HepG2 (cell line): ENCODE measurements around the gene PRDX6. TPM values are rescaled to one million over a fixed set of nuclear protein-coding genes. Genes with fewer than 3 reads are reported as not detected.

ENCODE experiments used
- ARHGAP35 ChIP-seq: sonication (generic); formaldehyde crosslinking; IDR thresholded peaks from 2 replicates; pipeline ENCODE4 v1.9.0; 2022; ENCODE audit warnings: mild to moderate bottlenecking, inconsistent platforms, moderate library complexity, missing genetic modification reagents, borderline replicate concordance
- ATAD3A ChIP-seq: sonication (generic); formaldehyde crosslinking; IDR thresholded peaks from 2 replicates; pipeline ENCODE4 v1.4.0; 2020; ENCODE audit warnings: missing genetic modification reagents
- GFI1 ChIP-seq: sonication (generic); formaldehyde crosslinking; IDR thresholded peaks from 2 replicates; pipeline ENCODE4 v1.5.0; 2020; ENCODE audit warnings: missing genetic modification reagents, mild to moderate bottlenecking, borderline replicate concordance
- GPN1 ChIP-seq: sonication (generic); formaldehyde crosslinking; IDR thresholded peaks from 2 replicates; pipeline ENCODE4 v1.5.1; 2020; ENCODE audit warnings: missing genetic modification reagents, borderline replicate concordance
- HOXA3 ChIP-seq: sonication (generic); formaldehyde crosslinking; IDR thresholded peaks from 2 replicates; pipeline ENCODE4 v1.5.0; 2020; ENCODE audit warnings: missing genetic modification reagents
- KDM3A ChIP-seq: IDR thresholded peaks from 2 replicates; pipeline ENCODE4 v1.6.1; 2018; ENCODE audit warnings: low read depth, missing compliant biosample characterization
- NFIB ChIP-seq: sonication (generic); formaldehyde crosslinking; IDR thresholded peaks from 2 replicates; pipeline ENCODE4 v1.9.0; 2021; ENCODE audit warnings: missing genetic modification reagents, mild to moderate bottlenecking, borderline replicate concordance
- RNF2 ChIP-seq: fragments of 450-650 bp; conservative IDR thresholded peaks from 2 replicates; pipeline ENCODE4 v1.6.1; 2016; ENCODE audit warnings: low read depth
- SNRNP70 ChIP-seq: fragments of 200-400 bp; formaldehyde crosslinking; IDR thresholded peaks from 2 replicates; pipeline ENCODE4 v1.6.1; 2017; ENCODE audit warnings: mild to moderate bottlenecking, low read depth, low read length, moderate library complexity
- ZNF329 ChIP-seq: sonication (generic); formaldehyde crosslinking; IDR thresholded peaks from 2 replicates; pipeline ENCODE4 v1.9.0; 2021; ENCODE audit warnings: low read depth, mild to moderate bottlenecking, missing genetic modification reagents
- ZNF362 ChIP-seq: sonication (generic); formaldehyde crosslinking; IDR thresholded peaks from 2 replicates; pipeline ENCODE4 v1.4.0; 2020; ENCODE audit warnings: missing genetic modification reagents, mild to moderate bottlenecking, borderline replicate concordance
- ZNF547 ChIP-seq: sonication (generic); formaldehyde crosslinking; IDR thresholded peaks from 2 replicates; pipeline ENCODE4 v1.5.1; 2020; ENCODE audit warnings: mild to moderate bottlenecking, missing genetic modification reagents
- ZNF672 ChIP-seq: sonication (generic); formaldehyde crosslinking; IDR thresholded peaks from 2 replicates; pipeline ENCODE4 v1.8.1; 2022; ENCODE audit warnings: missing genetic modification reagents
- ZNF761 ChIP-seq: sonication (generic); formaldehyde crosslinking; conservative IDR thresholded peaks from 2 replicates; pipeline ENCODE4 v1.4.0; 2020; ENCODE audit warnings: mild to moderate bottlenecking, missing genetic modification reagents
- ZNF788 ChIP-seq: sonication (generic); formaldehyde crosslinking; IDR thresholded peaks from 2 replicates; pipeline ENCODE4 v1.5.0; 2020; ENCODE audit warnings: mild to moderate bottlenecking, missing genetic modification reagents, borderline replicate concordance
- polyA plus RNA-seq, 8 experiments: library from polyadenylated mRNA; depleted of rRNA in 3 of 8; stranded (reverse) in 7 of 8; unstranded in 1 of 8; fragments of >200 nt; fragmentation: Illumina TruSeq in 4 of 8; extraction: Trizol in 4 of 8; gene quantifications; 2 replicates each; pipeline versions ENCODE4 v1.2.1 to v1.2.3, GENCODE V29; 2011 to 2016; ENCODE audit warnings: low read depth in 4 of 8, missing spikeins in 1 of 8, mixed read lengths in 1 of 8; ENCODE audit not compliant: insufficient read depth in 1 of 8
- total RNA-seq, 5 experiments: library from RNA; depleted of rRNA; stranded (reverse); fragments of >200 nt; fragmentation: Illumina TruSeq; extraction: Trizol; gene quantifications; 2 replicates each; pipeline ENCODE4 v1.2.3, GENCODE V29; 2016; ENCODE audit warnings: low read depth in 1 of 5
- TF ChIP-seq, protein P1 (sequence below): sonication (generic); formaldehyde crosslinking; IDR thresholded peaks from 2 replicates; pipeline ENCODE4 v1.5.1; 2020; ENCODE audit warnings: mild to moderate bottlenecking, missing genetic modification reagents, borderline replicate concordance

The PRDX6 gene
- total and polyA plus RNA-seq, 2 of the 13 experiments (the other 11 are each of a cell fraction or from before 2014, with no cell fraction given), result 224 to 309 TPM

DNA sequence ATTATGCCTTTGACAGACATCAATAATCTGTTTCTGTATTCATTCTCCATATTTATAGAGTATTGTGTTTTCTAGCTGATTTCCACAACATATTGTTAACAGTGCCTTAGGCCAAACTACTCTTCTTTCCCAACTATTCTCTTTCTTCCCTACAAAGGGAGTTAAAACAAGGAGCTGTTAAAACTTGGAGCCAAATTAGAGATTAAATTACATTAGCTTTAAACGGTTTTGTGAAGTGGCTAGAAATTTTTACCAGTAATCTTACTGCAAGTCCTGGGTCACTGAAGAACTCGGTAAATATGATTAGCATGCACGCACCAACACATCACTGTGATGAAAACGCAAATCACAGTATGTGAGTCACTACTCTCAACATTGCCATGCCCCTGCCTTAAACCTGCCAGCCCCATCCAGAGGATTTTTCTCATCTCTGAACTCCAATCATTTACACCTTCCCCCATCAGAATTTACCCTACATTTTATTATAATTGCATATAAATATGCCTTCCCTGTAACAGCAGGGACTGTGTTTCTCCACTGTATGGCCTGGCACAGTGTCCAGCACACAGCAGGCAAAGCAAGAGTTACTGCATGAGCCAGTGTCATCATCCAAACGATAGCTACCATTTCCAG, 1.5 kb upstream of the PRDX6 start (continued):
- TF ChIP-seq, protein P1, sequence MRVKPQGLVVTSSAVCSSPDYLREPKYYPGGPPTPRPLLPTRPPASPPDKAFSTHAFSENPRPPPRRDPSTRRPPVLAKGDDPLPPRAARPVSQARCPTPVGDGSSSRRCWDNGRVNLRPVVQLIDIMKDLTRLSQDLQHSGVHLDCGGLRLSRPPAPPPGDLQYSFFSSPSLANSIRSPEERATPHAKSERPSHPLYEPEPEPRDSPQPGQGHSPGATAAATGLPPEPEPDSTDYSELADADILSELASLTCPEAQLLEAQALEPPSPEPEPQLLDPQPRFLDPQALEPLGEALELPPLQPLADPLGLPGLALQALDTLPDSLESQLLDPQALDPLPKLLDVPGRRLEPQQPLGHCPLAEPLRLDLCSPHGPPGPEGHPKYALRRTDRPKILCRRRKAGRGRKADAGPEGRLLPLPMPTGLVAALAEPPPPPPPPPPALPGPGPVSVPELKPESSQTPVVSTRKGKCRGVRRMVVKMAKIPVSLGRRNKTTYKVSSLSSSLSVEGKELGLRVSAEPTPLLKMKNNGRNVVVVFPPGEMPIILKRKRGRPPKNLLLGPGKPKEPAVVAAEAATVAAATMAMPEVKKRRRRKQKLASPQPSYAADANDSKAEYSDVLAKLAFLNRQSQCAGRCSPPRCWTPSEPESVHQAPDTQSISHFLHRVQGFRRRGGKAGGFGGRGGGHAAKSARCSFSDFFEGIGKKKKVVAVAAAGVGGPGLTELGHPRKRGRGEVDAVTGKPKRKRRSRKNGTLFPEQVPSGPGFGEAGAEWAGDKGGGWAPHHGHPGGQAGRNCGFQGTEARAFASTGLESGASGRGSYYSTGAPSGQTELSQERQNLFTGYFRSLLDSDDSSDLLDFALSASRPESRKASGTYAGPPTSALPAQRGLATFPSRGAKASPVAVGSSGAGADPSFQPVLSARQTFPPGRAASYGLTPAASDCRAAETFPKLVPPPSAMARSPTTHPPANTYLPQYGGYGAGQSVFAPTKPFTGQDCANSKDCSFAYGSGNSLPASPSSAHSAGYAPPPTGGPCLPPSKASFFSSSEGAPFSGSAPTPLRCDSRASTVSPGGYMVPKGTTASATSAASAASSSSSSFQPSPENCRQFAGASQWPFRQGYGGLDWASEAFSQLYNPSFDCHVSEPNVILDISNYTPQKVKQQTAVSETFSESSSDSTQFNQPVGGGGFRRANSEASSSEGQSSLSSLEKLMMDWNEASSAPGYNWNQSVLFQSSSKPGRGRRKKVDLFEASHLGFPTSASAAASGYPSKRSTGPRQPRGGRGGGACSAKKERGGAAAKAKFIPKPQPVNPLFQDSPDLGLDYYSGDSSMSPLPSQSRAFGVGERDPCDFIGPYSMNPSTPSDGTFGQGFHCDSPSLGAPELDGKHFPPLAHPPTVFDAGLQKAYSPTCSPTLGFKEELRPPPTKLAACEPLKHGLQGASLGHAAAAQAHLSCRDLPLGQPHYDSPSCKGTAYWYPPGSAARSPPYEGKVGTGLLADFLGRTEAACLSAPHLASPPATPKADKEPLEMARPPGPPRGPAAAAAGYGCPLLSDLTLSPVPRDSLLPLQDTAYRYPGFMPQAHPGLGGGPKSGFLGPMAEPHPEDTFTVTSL, result no peak
- no peak for TF ChIP-seq HOXA3 (CRISPR knock-in tag)
- no peak for TF ChIP-seq ZNF547 (CRISPR knock-in tag)
- no peak for TF ChIP-seq KDM3A (CRISPR knock-in tag)
- 0 out of 2 replicates have a peak, but pooled peaks have one; percentile 14 for TF ChIP-seq GFI1 (CRISPR knock-in tag)
- TF ChIP-seq ARHGAP35, result no peak
- TF ChIP-seq ZNF788, result no peak
- no peak for TF ChIP-seq ZNF761 (CRISPR knock-in tag)
- no peak for TF ChIP-seq ZNF362 (CRISPR knock-in tag)
- TF ChIP-seq RNF2, result no peak
- no peak for TF ChIP-seq ZNF329 (CRISPR knock-in tag)
- no peak for TF ChIP-seq ZNF672 (CRISPR knock-in tag)
- no peak for TF ChIP-seq NFIB (CRISPR knock-in tag)
- TF ChIP-seq ATAD3A (CRISPR knock-in tag), result no peak
- TF ChIP-seq SNRNP70, result no peak
- TF ChIP-seq GPN1 (CRISPR knock-in tag), result no peak
